GM21723 (cell line): ENCODE data around the gene C1QTNF12.

Source experiments
- ATAC-seq: cut with Tn5 transposase; IDR thresholded peaks from one replicate; pipeline ENCODE4 v1.9.1; 2021; ENCODE audit warnings: mild to moderate bottlenecking, moderate library complexity; ENCODE audit not compliant: unreplicated experiment

Gene C1QTNF12, protein sequence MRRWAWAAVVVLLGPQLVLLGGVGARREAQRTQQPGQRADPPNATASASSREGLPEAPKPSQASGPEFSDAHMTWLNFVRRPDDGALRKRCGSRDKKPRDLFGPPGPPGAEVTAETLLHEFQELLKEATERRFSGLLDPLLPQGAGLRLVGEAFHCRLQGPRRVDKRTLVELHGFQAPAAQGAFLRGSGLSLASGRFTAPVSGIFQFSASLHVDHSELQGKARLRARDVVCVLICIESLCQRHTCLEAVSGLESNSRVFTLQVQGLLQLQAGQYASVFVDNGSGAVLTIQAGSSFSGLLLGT

DNA sequence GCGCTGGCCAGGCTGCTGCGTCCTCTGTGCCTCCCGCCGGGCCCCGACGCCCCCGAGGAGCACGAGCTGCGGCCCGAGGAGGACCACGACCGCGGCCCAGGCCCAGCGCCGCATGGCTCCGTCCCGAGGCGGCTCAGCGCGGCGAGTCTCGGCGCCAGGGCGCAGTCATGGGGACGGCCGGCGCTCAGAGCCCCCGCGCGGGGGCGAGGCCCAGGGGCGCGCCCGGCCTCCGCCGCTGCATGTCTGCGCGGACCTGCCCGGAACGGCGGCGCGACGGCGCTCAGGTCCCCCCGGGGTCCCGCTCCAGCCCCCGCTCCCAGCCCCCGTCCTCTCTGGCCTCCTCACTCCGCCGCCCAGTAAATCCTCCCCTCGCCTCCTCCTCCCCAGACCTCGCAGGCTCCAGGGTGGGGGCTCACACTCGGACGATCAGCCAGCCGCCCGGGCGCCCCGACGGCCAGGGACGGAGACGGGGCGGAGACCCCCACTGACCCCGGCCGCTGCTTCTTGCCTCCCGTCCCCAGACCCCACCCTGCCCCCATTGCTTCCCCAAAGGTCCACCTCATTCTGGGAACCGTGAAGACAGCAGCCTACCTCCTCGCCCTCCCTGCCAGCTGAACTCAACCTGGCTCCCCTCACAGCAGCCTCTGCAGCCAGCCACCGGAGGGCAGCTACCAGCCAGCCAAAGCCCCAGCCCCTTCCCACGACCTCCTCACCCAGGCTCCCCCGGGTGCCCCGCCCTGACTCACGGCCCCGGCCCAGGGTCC, at the start of gene C1QTNF12:
C1QTNF12 (minus strand) TSS at position 146 of the 764 bp plus-strand sequence; CDS start at position 114, 32 bp downstream.
- no peak for ATAC-seq

DNA sequence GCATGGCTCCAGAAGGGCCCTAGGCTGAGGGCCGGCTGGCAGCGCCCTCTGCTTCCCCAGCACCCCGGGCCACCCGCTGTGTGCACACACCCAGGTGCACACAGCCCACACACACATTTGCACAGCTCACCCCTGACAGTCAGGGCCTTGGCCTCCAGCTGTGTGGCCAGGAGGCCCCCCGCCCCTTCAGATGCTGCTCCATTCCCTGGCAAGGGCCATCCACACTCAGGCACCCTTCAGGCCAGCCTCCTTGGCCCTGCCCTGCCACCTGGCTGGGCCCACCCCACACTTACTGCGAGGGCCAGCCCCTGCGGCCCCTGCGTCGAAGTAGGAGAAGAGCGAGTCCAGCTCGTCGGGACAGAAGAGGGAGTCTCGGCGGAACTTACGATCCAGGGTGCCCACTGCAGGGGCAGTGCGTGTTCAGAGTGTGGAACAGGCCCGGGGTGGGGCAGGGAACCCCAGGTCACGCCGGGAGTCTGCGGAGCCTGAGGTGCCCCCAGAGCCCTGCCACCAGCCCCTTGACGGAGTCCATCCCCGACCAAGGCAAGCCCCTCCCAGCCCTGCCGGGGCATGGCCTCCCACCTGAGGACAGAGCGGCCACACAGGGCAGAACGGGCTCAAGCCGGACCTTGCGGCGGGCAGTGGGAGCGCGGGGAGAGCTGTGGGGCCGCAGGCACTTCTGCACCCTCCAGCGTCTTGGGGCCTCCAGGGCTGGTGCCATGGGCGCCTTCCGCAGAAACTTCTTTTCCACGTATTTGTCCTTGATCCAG, 48.8 kb upstream of the C1QTNF12 start:
- no peak for ATAC-seq

DNA sequence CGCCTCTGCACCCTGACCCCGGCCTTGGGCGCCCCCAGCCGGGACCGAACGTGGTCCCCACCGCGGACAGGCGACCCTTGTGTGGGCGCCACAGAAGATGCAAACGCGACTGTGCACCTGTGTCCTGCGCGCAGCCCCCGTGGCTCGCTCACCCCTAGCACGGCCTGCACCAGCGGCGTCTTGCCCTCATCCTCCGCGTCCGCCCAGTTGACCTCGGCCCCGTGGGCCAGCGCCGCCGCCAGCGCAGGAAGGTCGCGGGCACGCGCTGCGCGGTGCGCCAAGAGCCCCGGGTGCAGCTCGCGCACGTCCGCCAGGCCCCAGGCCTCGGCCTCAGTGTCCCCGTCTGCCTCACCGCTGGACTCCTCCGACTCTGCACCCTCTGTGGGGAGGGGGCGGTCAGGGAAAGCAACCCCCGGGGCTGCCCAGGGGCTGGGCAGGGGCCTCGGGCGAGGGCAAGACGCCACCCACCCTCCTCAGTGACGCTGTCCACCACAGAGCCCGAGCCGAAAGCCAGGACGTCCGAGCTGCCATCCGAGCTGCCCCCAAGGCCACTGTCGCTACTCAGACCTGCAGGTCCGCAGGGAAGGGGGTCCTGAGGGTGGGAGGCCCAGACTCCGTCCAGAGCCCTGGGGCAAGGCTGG, 47.8 kb upstream of the C1QTNF12 start:
- ATAC-seq, result no peak

DNA sequence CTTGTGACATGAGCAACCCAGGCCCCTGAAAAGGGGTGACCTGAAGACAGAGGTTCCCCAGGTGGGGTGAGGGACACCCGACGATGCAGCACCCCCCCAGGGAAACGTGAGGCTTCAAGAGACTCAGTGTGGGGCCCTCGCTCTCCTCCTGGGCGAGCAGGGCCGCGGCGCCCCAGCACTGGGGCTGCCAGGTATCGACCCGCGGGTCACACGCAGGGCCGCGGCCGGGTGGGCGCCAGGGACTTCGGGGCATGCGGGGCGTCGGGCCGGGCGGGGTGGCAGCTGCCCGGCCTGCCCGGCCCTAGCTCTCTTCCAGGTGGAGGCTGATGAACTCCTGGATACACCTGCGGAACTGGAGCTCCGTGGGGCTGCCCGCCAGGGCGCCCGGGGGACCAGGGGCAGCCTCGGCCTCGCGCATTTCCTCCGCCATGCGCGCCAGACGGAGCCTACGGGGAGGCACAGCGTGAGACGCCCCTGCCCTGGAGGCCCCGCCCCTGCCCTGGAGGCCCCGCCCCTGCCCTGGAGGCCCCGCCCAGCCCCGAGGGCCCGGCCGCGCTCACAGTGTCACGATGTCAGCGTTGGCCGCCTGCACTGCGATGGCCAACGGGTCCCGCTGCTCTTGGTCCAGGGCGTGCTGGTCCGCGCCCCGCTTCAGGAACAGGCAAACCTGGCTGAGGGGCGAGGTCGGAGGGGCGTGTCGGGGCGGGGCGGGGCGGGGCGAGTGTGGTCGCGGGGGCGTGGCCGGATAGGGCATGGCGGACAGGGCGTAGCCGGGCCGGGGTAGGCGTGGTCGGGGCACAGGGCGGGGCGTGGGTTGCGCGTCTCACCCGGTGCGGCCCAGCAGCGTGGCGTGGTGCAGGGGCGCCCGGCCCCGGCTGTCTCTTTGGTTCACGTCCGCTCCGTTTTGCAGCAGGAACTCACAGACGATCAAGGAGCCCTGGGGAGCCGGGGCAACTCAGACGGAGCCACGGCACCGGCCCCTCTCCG, 47.0 kb upstream of the C1QTNF12 start:
- no peak for ATAC-seq

DNA sequence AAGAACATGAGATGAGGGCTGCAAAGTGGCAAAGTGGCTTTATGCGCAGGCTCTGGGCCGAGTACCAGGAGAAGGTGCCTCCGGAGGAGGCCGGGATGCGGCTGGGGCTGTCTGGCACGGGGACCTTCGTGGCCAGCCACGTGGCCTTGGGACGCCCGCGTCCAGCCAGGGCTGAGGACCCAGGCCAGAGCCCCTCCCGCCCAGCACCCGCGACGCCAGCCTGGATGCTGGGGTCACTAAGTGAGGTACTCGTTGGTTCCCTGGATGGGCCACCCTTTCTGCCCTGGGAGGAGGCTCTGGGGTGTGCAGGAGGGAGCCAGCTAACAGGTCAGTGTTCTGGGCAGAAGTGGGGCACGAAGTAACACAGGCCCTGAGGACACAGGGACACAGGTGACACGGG, 46.3 kb upstream of the C1QTNF12 start:
- no peak for ATAC-seq

DNA sequence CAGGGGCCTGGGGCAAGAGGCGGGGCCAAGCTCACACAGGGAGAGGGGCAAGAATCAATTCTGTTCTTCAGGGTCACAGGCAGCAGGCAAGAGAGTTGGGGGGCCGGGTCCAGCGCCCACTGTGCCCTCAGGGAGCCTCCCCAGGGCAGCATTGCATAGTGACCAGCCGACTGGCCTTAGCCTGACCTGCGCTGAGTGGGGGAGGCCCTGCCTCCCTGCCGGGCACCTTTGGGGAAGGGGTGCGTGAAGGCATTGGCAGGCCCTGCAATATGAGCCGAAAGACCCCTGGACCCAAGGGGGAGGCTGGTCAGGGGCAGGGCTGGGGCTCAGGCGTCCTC, 45.9 kb upstream of the C1QTNF12 start:
- ATAC-seq, result no peak

DNA sequence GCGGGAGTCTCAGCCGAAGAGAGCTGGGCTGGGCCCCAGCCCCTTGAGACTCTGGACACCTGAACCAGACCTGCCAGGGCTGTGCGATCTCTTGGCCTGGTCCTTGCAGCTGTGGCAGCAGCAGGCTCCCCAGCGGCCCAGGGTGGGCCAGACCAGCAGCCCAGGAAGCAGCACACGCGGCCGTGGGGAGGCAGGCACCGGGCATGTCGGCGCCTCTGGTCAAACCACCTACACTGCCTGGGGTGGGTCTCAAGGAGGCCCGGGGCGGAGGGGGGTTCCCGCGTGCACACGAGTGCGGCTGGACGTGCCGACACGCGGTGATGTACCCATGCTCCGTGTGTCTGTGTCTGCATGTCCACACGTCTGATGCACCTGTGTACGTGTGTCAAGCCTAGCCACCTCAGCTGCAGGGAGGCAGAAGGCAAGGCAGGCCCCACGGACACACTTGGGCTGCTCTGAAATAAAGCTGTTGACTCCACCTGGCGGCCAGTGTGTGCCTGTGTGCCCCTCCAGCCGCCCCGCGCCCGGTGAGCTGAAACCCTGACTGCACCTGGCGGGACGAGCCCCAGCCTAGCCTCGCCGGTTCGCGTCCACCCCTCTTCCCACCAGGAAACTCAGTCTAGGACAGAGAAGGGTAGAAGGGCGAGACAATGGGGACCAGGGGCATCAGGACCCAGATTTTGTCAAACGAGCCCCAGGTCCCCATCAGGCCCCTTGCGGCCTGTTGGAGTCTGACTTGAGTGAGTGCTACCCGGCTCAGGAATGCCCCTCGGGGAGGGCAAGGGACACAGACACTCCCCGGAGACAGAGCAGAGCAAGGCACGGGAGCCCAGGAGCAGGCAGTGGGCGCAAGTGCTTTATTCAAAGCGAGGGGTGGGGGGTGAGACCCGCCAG, 45.3 kb upstream of the C1QTNF12 start:
- no peak for ATAC-seq

DNA sequence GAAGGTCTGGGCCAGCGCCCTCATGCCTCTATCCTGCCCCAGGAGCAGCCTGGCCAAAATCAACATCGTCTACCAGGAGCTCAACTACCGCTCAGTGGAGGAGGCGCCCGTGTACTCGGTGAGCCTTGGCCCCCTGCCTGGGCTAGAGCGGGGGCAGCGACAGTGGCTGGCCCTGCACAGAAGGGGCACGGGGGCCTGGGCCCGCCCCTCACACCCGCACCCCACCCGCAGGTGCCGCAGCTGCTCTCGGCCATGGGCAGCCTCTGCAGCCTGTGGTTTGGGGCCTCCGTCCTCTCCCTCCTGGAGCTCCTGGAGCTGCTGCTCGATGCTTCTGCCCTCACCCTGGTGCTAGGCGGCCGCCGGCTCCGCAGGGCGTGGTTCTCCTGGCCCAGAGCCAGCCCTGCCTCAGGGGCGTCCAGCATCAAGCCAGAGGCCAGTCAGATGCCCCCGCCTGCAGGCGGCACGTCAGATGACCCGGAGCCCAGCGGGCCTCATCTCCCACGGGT, 44.6 kb upstream of the C1QTNF12 start:
- no peak for ATAC-seq

DNA sequence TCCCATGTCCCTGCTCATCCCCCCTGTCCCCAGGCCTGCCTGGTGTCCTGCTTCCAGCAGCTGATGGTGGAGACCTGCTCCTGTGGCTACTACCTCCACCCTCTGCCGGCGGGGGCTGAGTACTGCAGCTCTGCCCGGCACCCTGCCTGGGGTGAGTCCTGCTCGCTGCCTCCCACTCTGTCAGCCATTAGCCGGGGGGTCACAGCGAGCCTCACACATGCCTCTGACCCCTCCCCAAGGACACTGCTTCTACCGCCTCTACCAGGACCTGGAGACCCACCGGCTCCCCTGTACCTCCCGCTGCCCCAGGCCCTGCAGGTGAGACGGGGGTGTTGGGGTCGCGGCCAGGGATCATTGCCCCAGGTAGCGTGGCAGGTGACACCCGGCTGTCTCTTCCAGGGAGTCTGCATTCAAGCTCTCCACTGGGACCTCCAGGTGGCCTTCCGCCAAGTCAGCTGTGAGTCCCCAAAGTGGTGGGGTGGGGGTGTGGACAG, 43.8 kb upstream of the C1QTNF12 start:
- ATAC-seq, result no peak

DNA sequence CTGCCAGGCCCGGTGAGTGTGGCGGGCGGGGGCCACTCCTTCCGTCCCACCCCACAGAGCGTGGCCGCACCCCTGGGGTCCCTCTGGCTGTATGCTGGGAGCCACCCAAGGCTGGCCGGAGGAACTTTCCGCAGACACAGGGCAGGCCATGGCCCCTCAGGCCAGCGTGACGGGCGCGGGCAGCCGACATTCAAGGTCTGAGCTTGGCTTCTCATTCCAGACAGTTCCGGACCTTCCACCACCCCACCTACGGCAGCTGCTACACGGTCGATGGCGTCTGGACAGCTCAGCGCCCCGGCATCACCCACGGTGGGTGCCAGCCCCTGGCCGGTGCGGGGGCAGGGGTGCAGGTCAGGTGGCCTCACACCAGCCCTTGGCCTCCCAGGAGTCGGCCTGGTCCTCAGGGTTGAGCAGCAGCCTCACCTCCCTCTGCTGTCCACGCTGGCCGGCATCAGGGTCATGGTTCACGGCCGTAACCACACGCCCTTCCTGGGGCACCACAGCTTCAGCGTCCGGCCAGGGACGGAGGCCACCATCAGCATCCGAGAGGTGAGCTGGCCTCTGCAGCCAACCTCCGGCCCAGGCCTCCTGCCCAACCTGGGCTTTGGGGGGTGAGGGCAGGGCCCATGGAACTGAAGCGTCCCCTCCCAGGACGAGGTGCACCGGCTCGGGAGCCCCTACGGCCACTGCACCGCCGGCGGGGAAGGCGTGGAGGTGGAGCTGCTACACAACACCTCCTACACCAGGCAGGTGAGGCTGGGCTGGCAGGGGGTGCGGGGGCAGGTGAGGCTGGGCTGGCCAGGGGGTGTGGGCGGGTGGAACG, 41.0 kb upstream of the C1QTNF12 start:
- ATAC-seq, result no peak

DNA sequence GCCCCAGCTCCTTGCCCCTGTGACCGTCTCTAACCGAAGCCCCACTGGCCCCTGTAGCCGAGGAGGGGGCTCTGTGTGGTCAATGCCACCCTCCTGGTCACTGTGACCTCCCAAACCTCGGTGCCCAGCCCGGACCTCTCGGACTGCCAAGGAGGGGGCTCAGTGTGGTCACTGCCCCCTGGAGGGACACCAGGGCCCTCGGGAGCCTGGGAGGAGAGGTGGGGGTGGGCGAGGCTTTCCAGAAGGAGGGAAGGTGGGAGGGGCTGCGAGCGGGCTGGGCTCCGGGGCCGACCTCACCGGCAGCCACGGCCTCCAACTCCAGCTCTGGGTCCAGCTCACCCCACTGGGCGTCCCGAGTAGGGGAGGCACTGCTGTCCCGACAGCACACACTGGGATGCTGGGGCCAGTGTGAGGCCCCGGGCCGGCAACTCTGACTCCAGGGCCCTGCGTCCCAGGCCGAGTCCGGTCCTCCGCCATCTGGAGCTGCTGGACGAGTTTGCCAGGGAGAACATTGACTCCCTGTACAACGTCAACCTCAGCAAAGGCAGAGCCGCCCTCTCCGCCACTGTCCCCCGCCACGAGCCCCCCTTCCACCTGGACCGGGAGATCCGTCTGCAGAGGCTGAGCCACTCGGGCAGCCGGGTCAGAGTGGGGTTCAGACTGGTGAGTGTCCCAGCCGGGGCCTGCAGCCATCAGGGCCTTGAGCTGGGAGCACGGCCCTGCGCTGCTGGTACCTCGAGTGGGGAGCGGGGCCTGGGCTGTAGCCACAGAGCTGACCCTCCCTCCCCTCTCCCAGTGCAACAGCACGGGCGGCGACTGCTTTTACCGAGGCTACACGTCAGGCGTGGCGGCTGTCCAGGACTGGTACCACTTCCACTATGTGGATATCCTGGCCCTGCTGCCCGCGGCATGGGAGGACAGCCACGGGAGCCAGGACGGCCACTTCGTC, 40.1 kb upstream of the C1QTNF12 start:
- ATAC-seq, result no peak

DNA sequence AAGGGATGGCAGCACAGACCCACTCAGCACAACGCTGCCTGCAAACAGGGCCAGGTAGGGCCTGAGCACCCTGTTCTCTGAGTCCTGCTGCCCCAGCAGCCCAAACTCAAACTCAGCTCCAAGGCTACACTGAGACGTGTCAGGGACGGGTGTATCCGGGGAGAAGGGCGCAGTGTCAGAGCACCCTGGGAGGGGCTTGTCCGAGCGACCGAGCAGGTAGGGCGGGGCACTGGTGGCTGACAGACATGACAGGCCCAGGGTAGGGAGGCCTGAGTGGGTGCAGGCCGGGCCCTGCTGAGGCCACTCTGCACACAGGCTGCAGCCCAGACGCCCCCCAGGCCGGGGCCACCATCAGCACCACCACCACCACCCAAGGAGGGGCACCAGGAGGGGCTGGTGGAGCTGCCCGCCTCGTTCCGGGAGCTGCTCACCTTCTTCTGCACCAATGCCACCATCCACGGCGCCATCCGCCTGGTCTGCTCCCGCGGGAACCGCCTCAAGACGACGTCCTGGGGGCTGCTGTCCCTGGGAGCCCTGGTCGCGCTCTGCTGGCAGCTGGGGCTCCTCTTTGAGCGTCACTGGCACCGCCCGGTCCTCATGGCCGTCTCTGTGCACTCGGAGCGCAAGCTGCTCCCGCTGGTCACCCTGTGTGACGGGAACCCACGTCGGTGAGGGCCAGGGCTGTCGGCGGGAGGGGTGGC, 39.2 kb upstream of the C1QTNF12 start:
- no peak for ATAC-seq

DNA sequence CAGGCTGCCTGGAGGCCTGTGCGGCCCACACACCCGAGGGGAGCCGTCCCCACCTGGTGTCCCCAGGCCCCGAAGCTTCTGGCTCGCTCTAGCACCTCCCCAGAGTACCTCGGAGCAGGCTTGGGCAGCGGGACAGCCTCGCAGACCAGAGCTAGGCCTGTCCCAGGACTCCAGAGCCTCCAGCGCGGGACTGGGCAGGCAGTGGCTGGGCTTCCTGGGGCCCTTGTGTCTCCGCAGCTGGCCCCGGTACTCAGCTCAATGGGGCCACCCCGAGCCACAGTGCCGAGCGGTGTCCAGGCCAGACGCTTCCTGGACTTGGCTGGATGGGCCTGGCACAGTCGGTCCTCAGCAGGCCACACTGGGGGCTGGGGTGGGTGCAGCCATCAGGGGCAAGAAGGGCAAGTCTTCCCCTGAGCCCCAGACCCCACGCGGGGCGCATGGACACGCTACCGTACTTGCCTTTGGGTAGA, 38.6 kb upstream of the C1QTNF12 start:
- no peak for ATAC-seq

DNA sequence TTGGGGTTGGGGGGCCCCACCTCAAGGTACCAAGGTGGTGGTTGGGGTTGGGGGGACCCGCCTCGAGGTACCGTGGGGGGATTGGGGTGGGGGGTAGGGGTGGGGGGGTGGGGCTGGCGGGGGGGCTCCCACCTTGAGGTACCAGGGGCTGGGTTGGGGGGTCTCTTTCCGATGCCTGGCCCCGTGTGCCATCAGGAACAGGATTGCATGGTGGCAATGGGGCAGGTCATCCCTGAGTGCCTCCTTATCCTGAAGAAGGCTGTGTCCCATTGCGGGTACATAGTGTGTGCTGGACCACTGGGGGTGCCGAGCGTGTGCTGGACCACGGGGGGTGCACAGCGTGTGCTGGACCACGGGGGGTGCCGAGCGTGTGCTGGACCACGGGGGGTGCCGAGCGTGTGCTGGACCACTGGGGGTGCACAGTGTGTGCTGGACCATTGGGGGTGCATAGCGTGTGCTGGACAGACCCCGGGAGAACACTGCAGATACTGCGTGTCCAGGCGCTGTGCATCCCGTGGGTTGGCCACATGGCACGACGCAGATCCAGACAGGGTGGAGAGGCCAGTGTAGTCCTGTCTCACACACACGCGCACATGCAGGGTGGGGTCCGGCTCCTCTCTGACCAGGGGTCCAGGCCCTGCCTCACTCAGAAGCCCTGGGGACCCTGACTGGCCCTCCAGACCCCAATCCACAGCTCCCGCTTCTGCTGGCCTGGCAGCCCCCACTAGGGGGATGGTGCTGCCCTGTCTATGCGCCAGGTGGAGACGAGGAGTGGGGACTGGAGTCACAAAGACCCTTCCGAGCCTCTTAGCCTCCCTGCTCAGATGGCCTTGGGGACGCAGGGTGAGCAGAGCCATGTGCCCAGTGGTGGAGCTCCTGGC, 37.9 kb upstream of the C1QTNF12 start:
- no peak for ATAC-seq

DNA sequence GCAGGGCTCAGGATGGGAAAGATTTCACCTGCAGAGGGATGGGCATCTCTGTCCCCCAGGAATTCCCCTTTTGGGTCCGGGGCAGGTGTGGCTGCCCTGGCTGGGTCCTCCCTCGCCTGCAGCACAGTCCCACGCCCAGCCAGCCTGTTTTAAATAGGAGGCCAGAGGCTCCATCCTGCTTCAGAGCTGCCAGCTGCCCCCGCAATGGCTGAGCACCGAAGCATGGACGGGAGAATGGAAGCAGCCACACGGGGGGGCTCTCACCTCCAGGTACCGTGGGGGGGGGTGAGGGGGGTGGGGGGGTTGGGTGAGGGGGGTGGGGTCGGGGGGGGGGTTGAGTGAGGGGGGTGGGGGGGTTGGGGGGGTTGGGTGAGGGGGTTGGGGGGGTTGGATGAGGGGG, 37.3 kb upstream of the C1QTNF12 start:
- no peak for ATAC-seq
